GM12891 (cell line): ENCODE measurements around the gene FETUB.

Experiments
- POLR2A ChIP-seq: IDR thresholded peaks from 2 replicates; pipeline ENCODE4 v1.6.1; 2011; ENCODE audit warnings: low read depth, low read length, control low read depth
- TAF1 ChIP-seq: IDR thresholded peaks from 2 replicates; pipeline ENCODE4 v1.6.1; 2011; ENCODE audit warnings: low read depth, low read length, control low read depth

DNA sequence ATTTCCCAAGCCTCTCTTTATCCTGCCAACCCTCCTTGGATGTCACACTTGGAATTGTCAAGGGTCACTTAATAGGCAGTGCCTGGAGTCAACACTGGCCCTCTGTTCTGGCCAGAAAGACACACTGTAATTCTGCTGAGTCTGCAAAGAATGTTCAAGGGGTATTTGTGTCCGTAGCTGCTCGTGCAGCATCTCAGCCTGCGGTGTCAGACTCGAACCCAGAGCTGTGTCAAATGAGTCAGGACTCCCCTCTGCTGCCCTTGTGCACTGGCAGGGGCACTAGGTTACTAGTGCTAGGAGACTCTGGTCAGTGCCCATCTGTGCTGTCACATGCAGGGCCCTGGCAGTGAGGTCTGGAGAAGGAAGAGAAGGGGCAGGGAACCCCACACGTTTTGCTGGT lies 28.1 kb upstream of the FETUB start:
- TF ChIP-seq TAF1 = no peak
- no peak for TF ChIP-seq POLR2A
